Colonic mucosa (tissue), 4 donors: ENCODE data around the gene MED26. TPM values are rescaled to one million over a fixed set of nuclear protein-coding genes. Genes with fewer than 3 reads are reported as not detected.

Experiments
- DNase-seq: peaks from one replicate; pipeline ENCODE4 v3.0.0-alpha.2; 2020
- H3K27ac ChIP-seq: fragments of 200-600 bp; one replicate; pipeline ENCODE4 v1.8.0; 2021
- H3K27me3 ChIP-seq: fragments of 200-600 bp; one replicate; pipeline ENCODE4 v1.8.0; 2021
- H3K36me3 ChIP-seq: fragments of 200-600 bp; one replicate; pipeline ENCODE4 v1.8.0; 2021
- H3K4me1 ChIP-seq: fragments of 200-600 bp; one replicate; pipeline ENCODE4 v1.8.0; 2021; ENCODE audit warnings: mild to moderate bottlenecking
- H3K4me3 ChIP-seq: fragments of 200-600 bp; one replicate; pipeline ENCODE4 v1.8.0; 2021
- H3K9ac ChIP-seq, 2 donors: one replicate each; pipeline ENCODE4 v1.7.0; 2013; ENCODE audit warnings: control low read depth in 2 of 2, low read depth in 2 of 2, low read length in 2 of 2
- H3K9me3 ChIP-seq: fragments of 200-600 bp; one replicate; pipeline ENCODE4 v1.8.0; 2021
- intact Hi-C: fragments of 100-400 bp; cut with DNase I; formaldehyde crosslinking; loops from one replicate; pipeline ENCODE4 v1.14.1; 2022
- total RNA-seq, 2 donors: library from RNA; stranded (reverse); fragmentation: NEBNext Ultra II Directional in 1 of 2; extraction: Animal tissue kit (Norgen Biotek cat#: 25700) in 1 of 2; gene quantifications; one replicate each; pipeline ENCODE4 v1.2.1, GENCODE V29; 2021
- TF ChIP-seq, protein P1 (sequence below): fragments of 200-600 bp; IDR thresholded peaks from one replicate; pipeline ENCODE4 v1.8.0; 2022; ENCODE audit warnings: antibody characterized with exemption, mild to moderate bottlenecking
- donor health status: healthy.
- donor health status: DM: no; HTN: no; CAD: no.
- donor health status: DM: no; HTN: no; CAD: no.

Gene MED26
- total RNA-seq, 2 donors from 2014 or later = 10.0 to 11.9 TPM

DNA sequence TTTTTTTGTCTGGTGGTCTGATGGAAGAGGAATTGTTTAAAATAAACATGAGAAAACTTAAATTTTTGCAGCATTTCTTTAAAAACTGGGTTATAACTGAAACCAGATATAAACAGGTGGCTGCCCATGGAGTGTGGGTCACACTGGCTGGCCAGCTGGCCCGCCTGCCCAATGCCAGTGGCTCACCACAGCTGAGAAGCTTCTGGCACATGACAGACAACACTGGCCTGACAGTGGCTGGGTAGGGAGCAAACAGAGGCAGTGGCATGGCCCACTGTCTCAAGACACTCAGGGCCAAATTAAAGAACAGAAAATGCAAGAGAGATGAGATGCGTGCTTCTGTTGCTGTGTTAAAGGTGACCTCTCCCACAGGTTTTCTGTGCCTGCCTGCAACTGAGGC lies 52.7 kb downstream of the MED26 start:
- Histone ChIP-seq H3K9ac (no peak overlapping the region), H3K4me1 (peaks cover 8% of the 10 kb centered on the region), H3K27ac (no peak overlapping the region), H3K27me3 (no peaks in the 10 kb centered on the region), H3K4me3 (no peak overlapping the region), H3K36me3 (peaks cover 7% of the 10 kb centered on the region), H3K9me3 (no peaks in the 10 kb centered on the region)
- TF ChIP-seq, protein P1, sequence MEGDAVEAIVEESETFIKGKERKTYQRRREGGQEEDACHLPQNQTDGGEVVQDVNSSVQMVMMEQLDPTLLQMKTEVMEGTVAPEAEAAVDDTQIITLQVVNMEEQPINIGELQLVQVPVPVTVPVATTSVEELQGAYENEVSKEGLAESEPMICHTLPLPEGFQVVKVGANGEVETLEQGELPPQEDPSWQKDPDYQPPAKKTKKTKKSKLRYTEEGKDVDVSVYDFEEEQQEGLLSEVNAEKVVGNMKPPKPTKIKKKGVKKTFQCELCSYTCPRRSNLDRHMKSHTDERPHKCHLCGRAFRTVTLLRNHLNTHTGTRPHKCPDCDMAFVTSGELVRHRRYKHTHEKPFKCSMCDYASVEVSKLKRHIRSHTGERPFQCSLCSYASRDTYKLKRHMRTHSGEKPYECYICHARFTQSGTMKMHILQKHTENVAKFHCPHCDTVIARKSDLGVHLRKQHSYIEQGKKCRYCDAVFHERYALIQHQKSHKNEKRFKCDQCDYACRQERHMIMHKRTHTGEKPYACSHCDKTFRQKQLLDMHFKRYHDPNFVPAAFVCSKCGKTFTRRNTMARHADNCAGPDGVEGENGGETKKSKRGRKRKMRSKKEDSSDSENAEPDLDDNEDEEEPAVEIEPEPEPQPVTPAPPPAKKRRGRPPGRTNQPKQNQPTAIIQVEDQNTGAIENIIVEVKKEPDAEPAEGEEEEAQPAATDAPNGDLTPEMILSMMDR = no peak
- no peak for DNase-seq
- intact Hi-C loops = no loop called here

DNA sequence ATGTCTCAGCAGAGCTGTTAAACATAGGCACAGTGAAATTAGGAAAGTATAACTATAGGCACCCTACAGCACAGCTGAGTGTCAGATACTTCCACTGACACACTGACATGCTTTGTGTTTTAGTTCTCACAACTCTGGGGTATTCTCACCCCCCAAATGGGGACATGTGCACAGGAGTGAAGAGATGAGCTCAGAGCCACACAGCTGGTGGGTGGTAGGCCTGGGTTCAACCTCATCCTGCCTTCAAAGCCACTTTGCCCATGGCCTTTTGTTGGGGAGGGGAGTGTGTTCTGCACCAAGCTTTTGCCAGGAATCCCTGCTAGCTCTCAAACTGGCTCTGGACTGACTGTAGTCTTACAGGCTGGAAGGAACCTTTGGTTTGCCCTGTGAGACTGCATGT lies 54.1 kb downstream of the MED26 start:
- no peak for DNase-seq
- TF ChIP-seq, protein P1 = no peak
- Histone ChIP-seq H3K4me1 (peaks cover 8% of the 10 kb centered on the region), H3K4me3 (peak overlapping the region; percentile 60), H3K27me3 (no peaks in the 10 kb centered on the region), H3K9me3 (no peaks in the 10 kb centered on the region), H3K27ac (no peak overlapping the region), H3K9ac (no peak overlapping the region), H3K36me3 (peaks cover 7% of the 10 kb centered on the region)
- intact Hi-C loops = loop anchor here (5.0 kb wide), 1 partner anchor 53 kb away; the partner anchor contains the start of gene MED26

DNA sequence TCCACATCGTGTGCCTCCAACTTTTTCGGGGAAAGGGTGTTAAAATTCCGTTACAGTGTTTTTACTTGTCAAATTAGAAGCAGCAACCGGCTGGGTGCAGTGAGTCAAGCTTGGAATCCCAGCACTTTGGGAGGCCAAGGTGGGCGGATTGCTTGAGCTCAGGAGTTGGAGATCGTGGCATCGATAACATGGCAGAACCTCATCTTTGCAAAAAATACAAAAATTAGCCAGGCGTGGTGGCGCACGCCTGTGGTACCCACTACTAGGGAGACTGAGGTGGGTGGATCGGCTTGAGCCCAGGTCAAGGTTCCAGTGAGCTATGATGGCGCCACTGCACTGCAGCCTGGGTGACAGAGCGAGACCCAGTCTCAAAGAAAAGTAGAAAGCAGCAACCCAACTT lies 54.7 kb downstream of the MED26 start:
- Histone ChIP-seq H3K27me3 (no peaks in the 10 kb centered on the region), H3K36me3 (peaks cover 7% of the 10 kb centered on the region), H3K4me1 (peaks cover 8% of the 10 kb centered on the region), H3K4me3 (peak overlapping the region; percentile 60), H3K9me3 (no peaks in the 10 kb centered on the region), H3K27ac (peak overlapping the region; percentile 80), H3K9ac (peak overlapping the region; percentile 67 to 85)
- DNase-seq = no peak
- TF ChIP-seq, protein P1 = no peak
- intact Hi-C loops = loop anchor here (5.0 kb wide), 1 partner anchor 54 kb away; the partner anchor contains the start of gene MED26

DNA sequence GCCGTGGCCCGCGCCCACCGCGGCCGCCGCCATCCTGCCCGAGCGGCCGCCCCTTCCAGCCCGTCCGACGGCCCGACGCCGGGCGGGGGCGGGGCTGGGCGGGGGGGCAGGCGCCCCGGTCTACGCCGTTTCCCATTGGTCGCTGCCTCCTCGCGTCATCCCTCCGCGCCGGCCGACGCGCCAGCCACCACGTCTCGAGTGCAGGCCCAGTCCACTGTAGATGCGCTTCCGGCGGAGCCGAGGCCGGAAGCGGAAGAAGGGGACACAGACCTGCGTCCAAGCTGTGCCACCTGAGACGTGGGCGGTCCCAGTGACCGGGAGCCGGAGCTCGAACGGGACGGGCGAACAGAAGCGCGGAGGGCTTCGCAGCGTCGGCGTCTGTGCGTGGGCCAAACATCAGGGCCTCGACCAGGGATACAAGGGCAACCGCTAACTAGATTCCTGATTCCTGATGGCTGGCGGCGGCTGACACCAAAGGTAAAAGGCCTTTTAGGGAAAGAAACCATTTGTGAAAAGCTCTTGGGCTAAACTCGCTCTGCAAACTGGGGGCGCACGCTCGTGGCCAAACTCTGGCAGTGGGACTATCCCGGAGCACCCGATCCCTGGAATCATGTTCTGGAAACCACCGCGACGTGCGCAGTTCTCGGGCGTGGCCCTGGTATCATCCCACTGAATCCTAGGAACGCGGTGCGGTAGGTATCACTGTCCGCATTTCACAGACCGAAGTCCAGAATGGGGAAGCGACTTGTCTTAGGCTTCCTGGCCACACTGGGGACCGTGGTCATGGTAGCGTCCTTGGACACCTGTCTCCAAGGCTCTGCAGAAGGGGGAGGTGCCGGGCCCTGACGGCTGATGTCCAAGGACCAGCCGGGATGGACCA lies 55.4 kb downstream of the MED26 start, which contains the start of gene SLC35E1:
Gene SLC35E1, minus strand, starts transcription at position 84 of the 880 bp plus-strand sequence. Its CDS starts 51 bp downstream, at position 33.
- Histone ChIP-seq H3K4me1 (peaks cover 8% of the 10 kb centered on the region), H3K27me3 (no peaks in the 10 kb centered on the region), H3K9me3 (no peaks in the 10 kb centered on the region), H3K4me3 (peak within 1 kb of the TSS; percentile 99), H3K27ac (peak within 1 kb of the TSS; percentile 80), H3K36me3 (peaks cover 7% of the 10 kb centered on the region), H3K9ac (peak within 1 kb of the TSS; percentile 88 to 92)
- TF ChIP-seq, protein P1 = no peak
- DNase-seq = peak; percentile 96
- intact Hi-C loops = loop anchor here (5.0 kb wide), 1 partner anchor 55 kb away; the partner anchor contains the start of gene MED26

DNA sequence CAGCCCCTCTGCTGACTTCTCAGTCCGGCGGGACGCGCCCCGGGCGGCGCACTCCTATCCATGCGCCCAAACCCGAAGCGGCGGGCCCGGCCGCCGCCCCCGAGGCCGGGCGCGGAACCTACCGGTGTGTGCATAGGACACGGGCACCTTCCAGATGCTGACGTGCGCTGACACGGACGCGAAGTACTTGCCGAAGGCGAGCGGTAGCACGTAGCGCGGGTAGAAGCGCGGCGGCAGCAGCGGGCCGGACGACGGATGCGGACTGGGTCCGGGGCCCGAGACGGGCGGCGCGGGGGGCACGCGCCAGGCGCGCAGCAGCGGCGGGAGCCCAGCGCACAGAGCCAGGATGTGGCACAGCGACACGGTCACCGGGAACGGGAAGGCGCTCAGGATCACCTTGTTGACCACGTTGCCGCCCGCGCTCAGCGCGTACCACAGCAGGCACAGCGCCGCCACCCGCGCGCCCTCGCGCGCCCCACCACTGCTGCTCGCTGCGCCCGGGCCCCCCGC lies 56.1 kb downstream of the MED26 start:
- Histone ChIP-seq H3K9me3 (no peaks in the 10 kb centered on the region), H3K36me3 (peaks cover 10% of the 10 kb centered on the region), H3K27ac (peak overlapping the region; percentile 74), H3K9ac (peak overlapping the region; percentile 88 to 92), H3K27me3 (no peaks in the 10 kb centered on the region), H3K4me3 (peak overlapping the region; percentile 99), H3K4me1 (peaks cover 8% of the 10 kb centered on the region)
- no peak for DNase-seq
- intact Hi-C loops = loop anchor here (5.0 kb wide), 1 partner anchor 55 kb away; the partner anchor contains the start of gene MED26
- TF ChIP-seq, protein P1 = no peak
